Activated CD4-positive, alpha-beta T cell treated with anti-CD3 and anti-CD28 coated beads, Interleukin-2, amount 50 U/mL, for 24 hours (primary cell): ENCODE measurements around the gene NRF1.
"Not testable (repeated sequence)": the region's sequence is repeated elsewhere in the genome, so short reads cannot be mapped to it uniquely, and the experiment has no call there.

Experiments used
- DNase-seq, 2 donors: peaks; one replicate each; pipeline ENCODE4 v3.0.0-alpha.2; 2020; ENCODE audit warnings: low read depth in 1 of 2, low spot score in 1 of 2

NRF1 gene

DNA sequence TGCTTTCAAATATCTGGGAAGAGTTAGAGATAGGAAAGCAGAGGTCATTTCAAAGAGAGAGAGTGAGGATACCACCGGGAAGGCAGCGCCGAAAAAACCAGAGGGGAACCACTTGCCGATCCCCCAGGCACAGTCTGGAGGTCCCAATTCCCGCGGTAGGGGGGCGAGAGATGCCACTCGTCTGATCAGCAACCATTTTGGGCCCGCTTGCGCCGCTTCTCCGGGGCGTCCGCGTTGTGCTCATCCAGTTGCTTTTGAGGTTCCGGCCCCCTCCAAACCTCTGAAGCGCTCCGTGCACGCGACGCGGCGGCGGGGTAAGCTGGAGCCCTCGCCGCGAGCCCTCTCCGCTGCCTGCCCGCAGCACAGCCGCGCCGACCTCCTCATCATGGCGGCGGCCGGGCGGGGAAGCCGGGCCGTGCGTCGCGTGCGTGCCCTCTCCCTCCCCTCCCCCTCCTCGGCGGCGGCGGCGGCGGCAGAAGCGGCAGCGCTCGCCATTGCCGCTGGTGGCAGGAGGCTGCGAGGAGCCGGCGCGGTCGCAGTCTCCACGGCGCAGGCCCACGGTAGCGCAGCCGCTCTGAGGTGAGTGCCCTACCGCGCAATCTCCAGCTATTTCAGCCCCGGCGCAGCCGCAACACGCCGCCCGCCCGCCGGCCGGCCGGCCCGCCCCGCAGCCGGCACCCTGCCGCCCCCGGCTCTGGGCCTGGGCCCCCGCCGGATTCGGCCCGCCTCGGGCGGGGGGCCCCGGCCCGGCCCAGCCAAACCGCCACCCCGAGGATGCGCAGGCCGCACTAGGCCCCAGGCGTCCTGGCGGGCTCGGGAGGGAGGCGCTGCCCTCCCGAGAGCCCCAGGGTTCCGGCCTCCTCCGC is at the start of gene NRF1:
Gene NRF1 (plus strand): TSS at position 475 of the 866 bp plus-strand sequence. CDS start 45,632 bp downstream, outside the sequence.
- DNase-seq: peak; percentile 81 to 84

DNA sequence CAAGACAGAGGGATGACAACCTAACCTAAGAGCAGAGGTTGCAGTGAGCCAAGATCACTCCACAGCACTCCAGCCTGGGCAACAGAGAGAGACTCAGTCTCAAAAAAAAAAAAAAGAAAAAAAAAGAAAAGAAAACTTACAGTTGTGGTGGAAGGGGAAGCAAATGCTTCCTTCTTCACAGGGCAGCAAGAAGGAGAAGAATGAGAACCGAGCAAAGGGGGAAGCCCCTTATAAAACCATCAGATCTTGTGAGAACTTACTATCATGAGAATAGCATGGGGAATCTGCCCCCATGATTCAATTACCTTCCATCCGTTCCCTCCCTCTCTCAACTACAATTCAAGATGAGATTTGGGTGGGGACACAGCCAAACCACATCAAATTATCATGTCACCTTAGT is 45.2 kb upstream of the NRF1 start:
- not testable (repeated sequence) for DNase-seq

DNA sequence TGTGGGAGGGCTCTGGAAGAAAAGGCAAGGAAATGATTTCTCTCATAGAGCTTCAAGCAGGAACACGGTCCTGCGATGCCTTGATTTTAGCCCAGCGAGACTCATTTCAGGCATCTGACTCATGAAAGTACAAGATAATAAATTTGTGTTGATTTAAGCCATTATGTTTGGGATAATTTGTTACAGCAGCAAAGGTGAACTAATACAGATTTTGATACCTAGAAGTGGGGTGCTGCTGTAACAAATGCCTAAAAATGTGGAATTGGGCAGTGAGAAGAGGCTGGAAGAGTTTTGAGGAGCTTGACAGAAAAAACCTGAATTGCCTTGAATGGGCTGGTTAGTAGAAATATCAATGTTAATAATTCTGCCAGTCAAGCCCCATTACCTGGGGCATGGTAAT is 44.1 kb upstream of the NRF1 start:
- DNase-seq: no peak

DNA sequence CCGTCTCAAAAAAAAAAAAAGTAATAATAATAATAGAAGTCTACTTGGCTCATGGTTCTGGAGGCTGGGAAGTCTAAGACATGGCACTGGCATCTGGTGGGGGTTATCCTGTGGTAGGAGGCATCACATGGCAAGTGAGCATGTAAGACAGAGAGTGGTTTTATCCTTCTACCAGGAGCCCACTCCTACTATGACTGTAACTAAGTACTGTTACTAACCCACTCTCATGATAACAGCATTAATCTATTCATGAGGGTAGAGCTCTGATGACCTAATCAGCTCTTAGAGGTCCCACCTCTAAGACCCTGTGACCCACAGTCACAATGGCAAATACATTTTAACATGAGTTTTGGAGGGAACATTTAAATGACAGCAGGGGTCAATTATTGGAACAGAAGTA is 43.3 kb upstream of the NRF1 start:
- no peak for DNase-seq

DNA sequence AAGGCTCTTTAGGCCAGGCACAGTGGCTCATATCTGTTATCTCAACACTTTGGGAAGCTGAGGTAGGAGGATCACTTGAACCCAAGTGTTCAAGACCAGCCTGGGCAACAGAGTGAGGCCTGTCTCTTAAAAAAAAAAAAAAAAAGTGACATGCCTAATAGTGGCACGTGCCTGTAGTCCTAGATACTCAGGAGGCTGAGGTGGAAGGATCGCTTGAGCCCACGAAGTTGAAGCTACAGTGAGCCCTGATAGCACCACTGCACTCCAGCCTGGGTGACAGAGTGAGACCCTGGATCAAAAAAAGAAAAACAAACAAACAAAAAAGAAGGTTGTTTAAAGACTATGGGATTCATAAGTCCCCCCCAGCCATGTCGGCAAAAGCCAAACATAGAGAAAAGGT is 42.2 kb upstream of the NRF1 start:
- no peak for DNase-seq

DNA sequence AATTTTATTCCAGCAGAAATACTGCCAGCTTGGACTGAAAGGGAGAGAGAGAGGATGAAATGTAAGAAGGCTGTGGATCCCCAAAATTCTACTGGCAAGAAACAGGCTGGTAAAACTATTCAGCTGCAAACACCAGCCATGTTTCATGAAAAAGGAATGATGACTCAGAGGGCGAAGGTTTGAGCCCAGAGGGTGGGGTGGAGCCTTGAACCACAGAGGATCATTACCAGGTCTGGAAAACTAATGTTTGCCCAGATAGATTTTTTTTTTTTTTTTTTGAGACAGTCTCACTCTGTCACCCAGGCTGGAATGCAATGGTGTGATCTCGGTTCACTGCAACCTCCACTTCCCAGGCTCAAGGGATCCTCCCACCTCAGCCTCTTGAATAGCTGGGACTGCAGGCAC is 41.7 kb upstream of the NRF1 start:
- DNase-seq: no peak

DNA sequence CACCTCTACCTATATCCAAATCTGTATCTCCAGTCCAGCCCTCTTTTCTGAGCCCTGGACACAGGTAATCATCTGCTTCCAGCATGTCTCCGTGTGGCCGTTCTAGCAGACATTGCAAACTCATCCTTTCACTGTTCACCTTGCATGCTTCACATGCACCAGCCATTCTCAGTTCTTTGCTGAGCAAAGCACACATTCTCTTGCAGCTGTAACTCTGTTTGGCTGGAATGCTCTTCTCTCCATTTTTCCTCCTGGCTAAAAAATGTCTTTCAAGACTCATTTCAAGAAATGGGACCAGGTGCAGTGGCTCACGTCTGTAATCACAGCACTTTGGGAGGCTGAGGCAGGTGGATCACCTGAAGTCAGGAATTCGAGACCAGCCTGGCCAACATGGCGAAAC is 40.3 kb upstream of the NRF1 start:
- DNase-seq: no peak

DNA sequence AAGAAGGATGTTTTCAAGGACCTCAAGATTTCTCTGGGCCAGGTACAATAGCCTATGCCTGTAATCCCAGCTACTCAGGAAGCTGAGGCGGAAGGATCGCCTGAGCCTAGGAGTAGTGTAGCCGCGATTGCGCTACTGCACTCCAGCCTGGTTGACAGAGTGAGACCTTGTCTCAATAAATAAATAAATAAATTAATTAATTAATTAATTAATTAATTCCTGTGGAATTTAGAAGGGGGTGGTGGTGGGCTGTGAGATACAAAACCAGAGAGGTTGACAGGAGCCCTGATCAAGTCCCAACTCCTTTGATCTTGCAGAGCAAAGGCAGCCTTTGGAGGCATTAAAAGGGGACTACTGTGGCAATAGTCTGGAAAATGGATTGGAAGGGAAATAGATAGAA is 39.3 kb upstream of the NRF1 start:
- no peak for DNase-seq

DNA sequence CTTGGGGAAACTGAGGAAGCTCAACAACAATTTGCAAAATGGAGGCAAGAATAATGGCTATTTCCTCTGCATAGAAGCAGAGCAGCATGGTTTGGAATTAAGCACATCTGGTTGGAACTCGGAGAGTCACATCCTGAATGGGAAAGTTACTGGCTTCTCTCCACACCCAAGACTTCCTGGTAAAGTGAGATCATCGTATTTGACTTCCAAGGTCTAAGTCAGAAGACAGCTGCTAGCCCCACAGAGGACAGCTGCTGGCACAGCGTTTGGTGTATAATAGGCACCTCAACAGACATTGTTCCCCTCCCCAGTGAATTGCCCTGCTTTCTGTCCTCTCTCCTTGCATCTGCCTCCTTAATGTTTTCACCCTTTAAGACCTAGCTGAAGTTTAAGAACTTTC is 37.0 kb upstream of the NRF1 start:
- no peak for DNase-seq

DNA sequence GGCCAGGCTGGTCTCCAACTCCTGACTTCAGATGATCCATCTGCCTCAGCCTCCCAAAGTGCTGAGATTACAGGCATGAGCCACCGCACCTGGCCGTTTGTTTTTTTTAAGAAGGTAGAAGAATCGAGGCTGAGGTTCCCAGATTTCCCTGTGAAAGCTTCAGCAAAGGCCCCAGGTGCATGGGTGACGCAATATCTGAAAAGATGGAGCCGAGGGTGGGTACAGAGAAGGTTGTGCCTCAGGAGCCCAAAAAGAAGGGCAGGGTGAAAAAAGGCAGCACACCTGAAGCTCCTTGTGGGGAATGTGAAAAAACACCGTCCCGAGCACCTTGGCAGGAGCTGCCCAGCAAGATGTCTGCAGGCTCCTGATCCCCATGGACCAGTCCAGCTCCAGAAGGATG is 35.8 kb upstream of the NRF1 start:
- no peak for DNase-seq

DNA sequence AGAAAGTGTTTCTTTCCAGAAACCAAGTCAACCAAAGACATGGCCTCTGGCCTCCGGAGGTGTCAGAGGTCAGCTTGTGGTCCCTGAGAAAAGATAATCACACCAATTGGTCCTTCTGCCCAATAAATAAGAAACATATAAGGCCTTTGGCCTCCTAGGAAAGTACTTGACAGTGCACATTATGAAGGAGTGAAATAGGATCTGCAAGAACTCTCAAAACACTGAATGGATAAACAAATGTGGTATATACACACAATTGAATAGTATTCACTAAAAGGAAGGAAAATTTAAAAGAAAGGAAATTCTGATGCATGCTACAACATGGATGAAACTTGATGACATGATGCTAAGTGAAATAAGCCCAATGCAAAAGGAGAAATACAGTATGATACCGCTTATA is 35.4 kb upstream of the NRF1 start:
- DNase-seq: no peak

DNA sequence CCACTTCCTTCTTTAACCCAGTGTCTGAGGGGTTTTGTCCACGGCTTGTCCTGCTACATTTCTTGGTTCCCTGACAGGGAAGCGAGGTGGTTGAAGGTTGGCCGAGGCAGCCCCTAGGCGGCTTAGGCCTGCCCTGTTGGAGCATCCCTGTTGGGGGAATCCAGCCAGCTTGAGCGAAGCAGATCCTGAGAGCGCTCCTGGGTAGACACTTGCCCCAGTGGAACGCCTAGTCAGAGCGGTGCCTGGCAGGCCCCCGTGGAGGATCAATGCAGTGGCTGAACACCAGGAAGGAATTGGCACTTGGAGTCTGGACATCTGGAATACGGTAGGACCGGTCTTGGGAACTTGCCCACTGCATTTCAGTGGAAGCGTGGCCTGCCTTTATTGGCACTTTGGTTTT is 32.7 kb upstream of the NRF1 start:
- no peak for DNase-seq

DNA sequence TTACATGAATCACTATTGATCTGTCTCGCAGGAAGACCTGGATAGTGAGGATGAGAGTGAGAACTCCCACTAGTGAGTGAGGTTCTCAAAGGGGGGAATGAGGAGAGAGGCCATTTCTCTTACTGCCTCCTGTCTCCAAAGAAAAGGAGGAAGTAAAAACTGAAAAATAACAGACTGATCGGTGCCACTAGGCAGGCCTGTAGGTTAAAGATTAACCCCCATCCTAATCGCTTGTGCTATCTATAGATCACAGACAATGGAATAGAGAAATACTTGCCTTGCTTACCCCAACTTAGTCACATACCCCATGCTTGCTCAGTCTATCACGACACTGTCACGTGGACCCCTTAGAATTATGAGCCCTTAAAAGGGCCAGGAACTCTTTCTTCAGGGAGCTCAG is 25.3 kb upstream of the NRF1 start:
- DNase-seq: not testable (repeated sequence)

DNA sequence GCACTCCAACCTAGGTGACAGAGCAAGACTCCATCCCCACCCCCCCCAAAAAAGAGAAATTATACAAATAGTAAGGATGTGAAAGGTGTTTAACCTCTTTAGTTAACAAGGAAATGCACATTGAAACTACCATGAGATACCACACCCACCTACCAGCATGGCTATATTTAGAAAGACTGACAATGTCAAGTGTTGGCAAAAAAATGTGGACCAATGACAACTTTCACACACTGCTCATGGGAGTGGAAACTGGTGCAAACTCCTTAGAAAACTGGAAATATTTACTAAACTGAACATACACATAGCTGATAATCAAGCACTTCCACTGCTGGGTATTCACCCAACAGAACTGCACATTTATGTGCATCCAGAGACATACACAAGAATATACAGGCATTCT is 23.3 kb upstream of the NRF1 start:
- DNase-seq: no peak

DNA sequence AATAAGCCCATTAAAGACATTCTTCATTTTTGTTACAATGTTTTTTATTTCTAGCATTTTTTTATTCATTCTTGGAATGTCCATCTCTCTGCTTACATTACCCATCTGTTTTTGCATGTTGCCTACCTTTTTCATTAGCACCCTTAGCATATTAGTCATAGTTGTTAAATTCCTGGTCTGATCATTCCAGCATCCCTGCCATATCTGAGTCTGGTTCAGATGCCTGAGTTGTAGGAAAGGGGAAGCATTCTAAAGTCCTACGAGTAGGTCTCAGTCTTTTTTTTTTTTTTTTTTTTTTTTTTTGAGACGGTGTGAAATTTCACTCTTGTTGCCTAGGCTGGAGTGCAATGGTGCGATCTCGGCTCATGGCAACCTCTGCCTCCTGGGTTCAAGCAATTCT is 19.7 kb upstream of the NRF1 start:
- DNase-seq: no peak

DNA sequence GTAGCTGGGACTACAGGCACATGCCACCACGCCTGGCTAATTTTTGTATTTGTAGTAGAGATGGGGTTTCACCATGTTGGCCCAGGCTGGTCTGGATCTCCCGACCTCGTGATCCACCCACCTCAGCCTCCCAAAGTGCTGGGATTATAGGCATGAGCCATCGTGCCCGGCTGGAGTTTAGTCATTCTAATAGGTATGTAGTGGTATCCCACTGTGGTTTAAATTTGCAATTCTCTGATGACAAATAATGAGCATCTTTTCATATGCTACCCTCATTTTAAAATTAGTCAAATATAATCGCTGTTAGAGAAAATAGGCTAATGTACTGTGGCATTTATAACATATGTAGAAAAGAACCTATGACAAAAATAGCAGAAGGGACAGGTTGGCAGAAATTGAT is 15.1 kb upstream of the NRF1 start:
- not testable (repeated sequence) for DNase-seq

DNA sequence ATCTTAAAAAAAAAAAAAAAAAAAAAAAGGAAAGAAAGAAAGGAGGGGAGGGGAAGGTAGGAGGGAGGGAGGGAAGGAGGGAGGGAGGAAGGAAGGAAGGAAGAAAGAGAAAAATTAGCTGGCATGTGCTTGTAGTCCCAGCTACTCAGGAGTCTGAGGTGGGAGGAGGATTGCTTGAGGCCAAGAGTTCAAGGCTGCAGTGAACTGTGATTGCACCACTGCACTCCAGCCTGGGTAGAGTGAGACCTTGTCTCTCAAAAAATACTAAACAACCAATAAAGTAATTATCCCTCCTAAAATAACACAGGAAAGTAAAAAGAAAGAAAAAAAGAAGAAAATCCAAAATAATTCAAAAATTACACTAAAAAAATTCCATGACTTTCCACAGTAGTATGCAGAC is 13.8 kb upstream of the NRF1 start:
- no peak for DNase-seq

DNA sequence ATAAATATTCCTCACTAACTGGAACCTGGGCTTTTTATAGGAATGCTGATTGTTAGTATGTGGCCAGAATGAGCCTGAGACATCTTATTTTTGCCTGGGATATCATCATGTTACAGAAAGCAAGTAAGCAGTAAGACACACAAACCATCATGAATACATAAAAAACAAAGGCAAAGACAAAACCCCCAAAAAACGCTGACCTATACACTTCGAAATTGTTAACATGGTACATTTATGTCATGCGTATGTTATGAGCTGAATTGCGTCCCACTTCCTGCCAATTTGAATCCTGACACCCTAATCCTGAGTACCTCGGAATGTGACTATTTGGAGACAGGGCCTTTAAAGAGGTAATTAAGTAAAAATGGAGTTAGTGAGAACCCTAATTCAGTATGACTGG is 12.3 kb upstream of the NRF1 start:
- no peak for DNase-seq

DNA sequence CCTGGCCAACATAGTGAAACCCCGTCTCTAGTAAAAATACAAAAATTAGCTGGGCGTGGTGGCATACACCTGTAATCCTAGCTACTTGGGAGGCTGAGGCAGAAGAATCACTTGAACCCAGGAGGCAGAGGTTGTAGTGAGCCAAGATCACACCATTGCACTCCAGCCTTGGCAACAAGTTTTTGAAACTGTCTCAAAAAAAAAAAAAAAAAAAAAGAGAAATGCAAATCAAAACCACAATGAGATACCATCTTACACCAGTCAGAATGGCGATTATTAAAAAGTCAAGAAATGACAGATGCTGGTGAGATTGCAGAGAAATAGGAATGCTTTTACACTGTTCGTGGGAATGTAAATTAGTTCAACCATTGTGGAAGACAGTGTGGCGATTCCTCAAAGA is 7.9 kb upstream of the NRF1 start:
- not testable (repeated sequence) for DNase-seq

DNA sequence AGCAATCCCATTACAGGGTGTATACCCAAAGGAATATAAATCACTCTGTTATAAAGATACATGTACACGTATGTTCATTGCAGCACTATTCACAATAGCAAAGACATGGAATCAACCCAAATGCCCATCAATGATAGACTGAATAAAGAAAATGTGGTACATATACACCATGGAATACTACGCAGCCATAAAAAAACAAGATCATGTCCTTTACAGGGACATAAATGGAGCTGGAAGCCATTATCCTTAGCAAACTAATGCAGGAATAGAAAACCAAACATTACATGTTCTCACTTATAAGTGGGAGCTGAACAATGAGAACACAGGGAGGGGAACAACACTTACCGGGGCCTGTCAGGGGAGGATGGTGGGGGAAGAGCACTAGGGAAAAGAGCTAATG is 7.5 kb upstream of the NRF1 start:
- not testable (repeated sequence) for DNase-seq

DNA sequence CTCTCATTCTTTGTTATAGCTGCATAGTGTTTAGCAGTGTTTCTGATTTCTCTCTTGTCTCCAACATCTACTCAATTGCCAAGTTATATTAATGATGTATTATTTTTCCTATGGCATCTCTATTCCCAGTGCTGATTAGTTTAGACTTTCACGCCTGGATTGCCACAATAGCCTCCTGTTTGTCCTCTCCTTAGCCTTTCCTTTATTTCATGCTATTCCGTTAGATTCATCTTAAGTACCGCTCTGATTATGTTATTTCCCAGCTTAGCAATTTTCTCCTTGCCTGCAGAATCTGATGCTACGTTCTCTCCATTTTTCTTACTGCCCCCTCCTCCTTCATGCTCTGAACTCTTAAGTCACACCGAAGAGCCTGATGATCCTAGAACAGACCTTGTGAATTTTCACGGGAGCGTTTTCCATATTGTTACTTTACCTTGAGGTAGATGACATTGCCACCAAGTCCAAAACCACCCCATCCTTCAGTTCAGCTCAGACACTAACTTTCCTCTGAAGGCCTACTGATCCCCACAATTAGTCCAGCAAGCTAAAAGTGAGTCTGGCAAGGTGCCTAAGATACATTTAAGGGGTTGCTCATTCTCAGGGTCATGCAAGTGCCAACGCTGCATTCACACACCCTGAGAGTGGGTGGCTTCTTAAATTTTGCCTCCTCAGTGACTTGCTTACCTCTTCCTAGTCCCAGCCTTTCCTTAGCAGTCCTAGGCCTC is 6.6 kb upstream of the NRF1 start:
- DNase-seq: no peak

DNA sequence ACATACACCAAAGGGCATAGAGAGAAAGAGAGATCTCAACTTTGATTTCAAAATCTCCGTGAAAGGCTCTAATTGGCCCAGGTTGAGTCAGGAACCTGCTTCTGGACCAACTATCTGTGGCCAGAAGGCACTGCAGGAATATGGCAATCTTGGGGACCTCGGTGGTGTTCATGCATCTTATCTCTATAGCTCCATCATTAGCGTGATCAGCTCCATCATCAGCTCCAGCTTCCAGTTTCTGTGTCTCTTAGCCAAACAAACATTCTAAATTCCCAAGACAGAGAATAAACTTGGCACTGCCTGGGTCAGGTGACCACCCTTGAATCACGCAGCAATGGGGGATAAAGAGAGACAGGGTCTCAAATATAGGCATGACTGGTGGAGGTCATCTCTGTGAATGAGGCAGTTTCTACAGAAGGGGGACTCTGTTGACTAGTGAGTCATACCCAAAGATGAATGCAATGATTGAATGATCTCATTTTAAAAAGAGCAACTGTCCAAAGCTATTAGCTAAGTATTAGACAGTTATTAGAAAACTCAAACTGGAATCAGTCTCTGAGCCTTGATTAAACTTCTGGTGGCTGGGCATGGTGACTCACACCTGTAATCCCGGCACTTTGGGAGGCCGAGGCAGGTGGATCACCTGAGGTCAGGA is 5.4 kb upstream of the NRF1 start:
- no peak for DNase-seq
